SK-N-DZ (cell line): ENCODE measurements around the gene NRXN3.

Experiments used
- DNase-seq: peaks from one replicate; pipeline ENCODE4 v3.0.0-alpha.2; 2015; ENCODE audit warnings: low spot score

The NRXN3 gene

DNA sequence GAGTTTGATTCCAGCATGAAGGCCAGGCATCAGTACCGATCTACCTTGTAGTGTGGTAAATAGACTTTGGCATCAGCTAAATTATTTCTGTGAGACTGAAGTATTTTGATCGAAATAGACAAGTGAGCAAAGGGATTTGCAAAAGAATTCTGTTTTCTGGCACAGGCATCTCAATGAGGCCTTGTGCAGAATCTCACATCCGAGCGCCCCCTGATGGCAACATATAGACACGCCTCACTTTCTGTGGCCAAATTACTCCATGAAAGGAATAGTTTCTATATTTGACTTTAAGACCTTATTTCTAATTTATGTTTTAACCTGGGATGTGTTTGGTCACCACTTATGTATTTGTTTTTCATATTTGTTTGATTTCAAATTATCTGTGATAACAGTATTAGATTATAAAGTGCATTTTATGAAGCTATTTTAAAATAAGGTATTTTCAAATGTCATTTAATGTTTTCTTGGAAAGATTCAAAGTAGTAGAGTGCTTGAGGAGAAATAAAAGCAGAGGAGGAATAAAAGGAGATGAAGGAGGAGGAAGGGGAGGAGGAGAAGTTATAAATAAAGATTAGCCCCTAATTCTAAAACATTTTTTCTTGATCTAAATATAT is 731.9 kb downstream of the NRXN3 start:
- DNase-seq, result peak; percentile 32

GRCh38 chr14:78904094-78904493 is 733.9 kb downstream of the NRXN3 start:
- no peak for DNase-seq

- no peak for DNase-seq
Observed at GRCh38 chr14:78917462-78917861, 747.3 kb downstream of the NRXN3 start.

GRCh38 chr14:78921856-78922255 is 751.7 kb downstream of the NRXN3 start:
- no peak for DNase-seq

DNA sequence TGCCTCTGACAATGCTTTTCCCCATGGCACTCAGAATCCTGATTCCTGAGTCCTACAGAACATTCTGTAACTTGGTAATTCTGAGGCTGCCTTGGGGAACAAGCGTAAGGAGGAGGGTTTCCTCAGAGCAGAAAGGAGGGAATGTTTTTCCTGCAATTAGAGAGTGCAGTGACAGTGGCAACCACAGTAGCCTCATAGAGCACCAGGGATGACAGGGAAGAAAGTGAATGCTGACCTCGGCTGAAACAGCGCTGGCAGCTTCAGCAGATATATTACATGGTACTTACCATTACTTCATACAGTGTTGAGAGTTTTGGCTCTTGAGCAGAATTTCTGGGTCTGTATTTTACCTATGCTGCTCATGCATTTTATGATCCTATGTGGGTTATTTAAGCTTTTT is 757.1 kb downstream of the NRXN3 start:
- no peak for DNase-seq

GRCh38 chr14:78933166-78933565 is 763.0 kb downstream of the NRXN3 start:
- no peak for DNase-seq

- DNase-seq, result peak; percentile 45
Observed at GRCh38 chr14:78933948-78934524, 763.9 kb downstream of the NRXN3 start.

- DNase-seq, result peak; percentile 50
Observed at GRCh38 chr14:78946949-78947348, 776.8 kb downstream of the NRXN3 start.

- DNase-seq, result peak; percentile 95
Observed at GRCh38 chr14:78947681-78948080, 777.5 kb downstream of the NRXN3 start.

- no peak for DNase-seq
Observed at GRCh38 chr14:78950649-78951048, 780.5 kb downstream of the NRXN3 start.

- DNase-seq, result no peak
Observed at GRCh38 chr14:78951602-78952001, 781.4 kb downstream of the NRXN3 start.

DNA sequence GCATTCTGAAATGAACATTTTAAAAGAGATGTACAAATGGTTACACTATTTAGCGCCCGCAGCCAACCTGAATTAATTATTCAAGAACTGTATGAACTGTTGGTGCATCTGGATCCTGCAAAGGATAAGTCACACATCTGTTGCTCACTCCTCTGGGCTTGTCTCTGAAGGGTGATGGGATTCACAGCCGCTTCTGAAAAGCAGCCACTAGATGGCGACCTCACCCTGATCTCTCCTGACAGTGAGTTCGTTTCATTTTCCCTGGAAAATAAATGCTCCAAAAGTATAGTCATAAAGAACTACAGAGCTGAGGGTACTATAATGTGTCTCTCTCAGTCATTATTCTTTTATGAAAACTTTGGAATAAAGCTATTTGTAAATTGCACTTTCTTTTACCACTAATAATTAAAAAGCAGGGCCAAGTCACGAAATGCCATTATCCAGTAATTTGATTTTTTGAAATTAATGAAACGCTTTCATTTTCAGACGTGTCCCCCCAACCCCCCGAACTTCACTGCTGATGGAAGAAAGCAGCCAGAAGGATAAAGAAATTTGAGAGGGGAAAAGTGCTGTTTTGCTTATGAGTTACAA is 789.6 kb downstream of the NRXN3 start:
- peak; percentile 64 for DNase-seq

- DNase-seq, result no peak
Observed at GRCh38 chr14:78967111-78967809, 797.1 kb downstream of the NRXN3 start.

- no peak for DNase-seq
Observed at GRCh38 chr14:78968265-78968664, 798.1 kb downstream of the NRXN3 start.

GRCh38 chr14:78970677-78971076 is 800.5 kb downstream of the NRXN3 start:
- DNase-seq, result no peak

DNA sequence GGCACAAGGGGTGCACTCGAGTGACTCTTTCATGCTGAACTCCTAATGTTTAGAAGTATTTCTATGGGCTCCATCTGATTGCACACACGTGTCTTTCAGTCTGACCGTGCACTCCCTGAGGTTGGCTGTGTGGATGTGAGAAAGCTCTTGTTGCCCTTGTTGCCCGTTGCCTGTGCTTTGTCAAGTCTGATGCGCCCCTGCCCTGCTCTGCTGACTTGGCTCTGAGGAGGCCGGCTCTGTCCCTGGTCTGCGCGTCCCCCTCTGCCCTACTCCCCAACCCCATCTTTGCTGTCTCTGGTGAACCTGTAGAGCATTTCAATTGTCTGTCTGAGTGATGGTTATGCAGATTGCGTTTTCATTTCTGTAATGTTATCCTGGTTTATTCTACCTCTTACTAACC is 802.3 kb downstream of the NRXN3 start:
- no peak for DNase-seq

DNA sequence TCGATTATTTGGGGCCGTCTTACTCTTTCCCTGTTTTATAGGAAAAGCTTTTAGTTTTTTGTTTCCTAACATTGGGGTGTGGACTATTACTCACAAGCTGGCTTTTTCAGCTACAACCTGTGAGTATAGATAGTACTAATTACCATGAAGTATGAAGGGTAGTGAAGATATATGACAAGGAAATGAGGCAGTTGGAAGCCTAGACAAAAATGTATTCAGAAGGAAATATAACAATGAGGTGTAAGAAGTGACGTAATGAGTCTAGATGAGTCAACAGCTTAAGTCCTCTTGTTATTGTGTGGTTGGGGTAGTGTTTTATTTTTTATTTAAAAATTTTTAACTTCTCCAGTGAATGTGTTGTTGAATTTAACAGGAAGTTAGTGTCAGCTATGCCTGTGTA is 804.5 kb downstream of the NRXN3 start:
- no peak for DNase-seq

DNA sequence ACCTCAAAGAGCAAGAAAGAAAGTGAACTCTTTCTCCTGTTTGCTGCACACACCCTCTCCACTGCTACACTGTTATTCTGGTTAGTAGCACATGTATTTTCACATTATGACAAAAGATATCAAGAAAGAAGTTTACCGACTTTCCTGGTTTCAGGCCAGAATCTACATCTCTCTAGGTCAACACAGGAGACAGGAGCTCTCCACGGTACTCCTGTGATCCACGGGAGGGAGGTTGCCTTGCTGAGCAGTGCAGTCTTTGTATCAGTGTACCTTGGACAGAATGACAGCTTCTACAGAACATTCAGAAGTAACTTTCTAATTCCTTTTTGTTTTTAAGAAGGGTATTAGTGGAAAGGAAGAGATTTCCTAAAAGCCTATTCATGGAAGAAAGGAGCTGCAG is 805.6 kb downstream of the NRXN3 start:
- DNase-seq, result no peak

- DNase-seq, result no peak
Observed at GRCh38 chr14:78978896-78979295, 808.7 kb downstream of the NRXN3 start.

DNA sequence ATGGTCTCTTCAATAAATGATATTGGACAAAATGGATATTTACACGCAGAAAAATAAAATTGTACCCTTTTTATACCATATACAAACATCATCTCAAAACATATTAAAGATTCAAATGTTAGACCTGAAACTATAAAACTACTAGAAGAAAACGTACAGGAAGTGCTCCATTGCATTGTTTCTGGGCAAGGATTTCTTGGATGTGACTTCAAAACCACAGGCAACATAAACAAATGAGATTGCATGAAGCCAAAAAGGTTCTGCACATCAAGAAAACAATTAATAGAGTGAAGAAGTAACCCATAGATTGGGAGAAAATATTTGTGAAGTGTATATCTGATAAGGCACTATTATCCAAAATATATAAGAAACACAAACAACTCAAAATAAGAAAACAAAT is 812.4 kb downstream of the NRXN3 start:
- DNase-seq, result no peak

DNA sequence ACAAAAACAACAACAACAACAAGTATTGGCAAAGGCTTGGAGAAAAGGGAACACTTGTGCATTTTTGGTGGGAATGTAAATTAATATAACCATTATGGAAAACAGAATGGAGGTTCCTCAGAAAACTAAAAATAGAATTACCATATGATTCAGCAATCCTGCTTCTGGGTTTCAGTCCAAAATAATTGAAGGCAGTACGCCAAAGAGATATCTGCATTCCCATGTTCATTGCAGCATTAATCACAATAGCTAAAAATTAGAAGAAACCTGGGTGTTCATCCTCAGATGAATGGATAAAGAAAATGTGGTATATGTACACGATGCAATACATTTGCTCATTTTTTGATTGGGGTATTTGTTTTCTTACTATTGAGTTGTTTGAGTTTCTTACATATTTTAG is 813.0 kb downstream of the NRXN3 start:
- DNase-seq, result no peak

- DNase-seq, result peak; percentile 18
Observed at GRCh38 chr14:78985668-78986381, 815.7 kb downstream of the NRXN3 start.
